GM23248 (cell line): ENCODE data around the gene SPEF2. TPM values are rescaled to one million over a fixed set of nuclear protein-coding genes. Genes with fewer than 3 reads are reported as not detected.
A peak's percentile ranks its signal among the peaks of the same experiment; 100 is the strongest.

Experiments
- DNase-seq: peaks from one replicate; pipeline ENCODE4 v3.0.0-alpha.2; 2015
- H2AFZ ChIP-seq: fragments of 200-600 bp; sonication (generic); 2 replicates; pipeline ENCODE4 v1.6.1; 2016; ENCODE audit warnings: antibody characterized with exemption
- H3F3A ChIP-seq: fragments of 200-600 bp; sonication (generic); 2 replicates; pipeline ENCODE4 v1.6.1; 2016; ENCODE audit warnings: mild to moderate bottlenecking, antibody characterized with exemption, mixed run types; ENCODE audit not compliant: insufficient read depth
- H3K27ac ChIP-seq: fragments of 200-600 bp; sonication (generic); 2 replicates; pipeline ENCODE4 v1.5.1; 2016; ENCODE audit warnings: mild to moderate bottlenecking
- H3K27me3 ChIP-seq: fragments of 200-600 bp; sonication (generic); replicated peaks from 2 replicates; pipeline ENCODE4 v1.6.1; 2016; ENCODE audit warnings: mild to moderate bottlenecking; ENCODE audit not compliant: insufficient read depth
- H3K36me3 ChIP-seq: fragments of 200-600 bp; sonication (generic); 2 replicates; pipeline ENCODE4 v1.6.1; 2016; ENCODE audit warnings: low read depth, mild to moderate bottlenecking
- H3K4me1 ChIP-seq: fragments of 200-600 bp; sonication (generic); 2 replicates; pipeline ENCODE4 v1.6.1; 2016; ENCODE audit warnings: mild to moderate bottlenecking; ENCODE audit not compliant: insufficient read depth
- H3K4me2 ChIP-seq: fragments of 200-600 bp; sonication (generic); one replicate; pipeline ENCODE4 v1.6.1; 2016; ENCODE audit warnings: mild to moderate bottlenecking; ENCODE audit not compliant: unreplicated experiment
- H3K4me3 ChIP-seq: fragments of 200-600 bp; sonication (generic); 2 replicates; pipeline ENCODE4 v1.5.1; 2016; ENCODE audit warnings: mild to moderate bottlenecking
- H3K79me2 ChIP-seq: fragments of 200-600 bp; sonication (generic); 2 replicates; pipeline ENCODE4 v1.6.1; 2016; ENCODE audit warnings: mild to moderate bottlenecking; ENCODE audit not compliant: insufficient read depth
- H3K9ac ChIP-seq: fragments of 200-600 bp; sonication (generic); 2 replicates; pipeline ENCODE4 v1.6.1; 2016; ENCODE audit warnings: mild to moderate bottlenecking
- H3K9me2 ChIP-seq: fragments of 200-600 bp; sonication (generic); 2 replicates; pipeline ENCODE4 v1.6.1; 2016; ENCODE audit warnings: mixed run types, mild to moderate bottlenecking, moderate library complexity; ENCODE audit not compliant: insufficient read depth
- H3K9me3 ChIP-seq: fragments of 200-600 bp; sonication (generic); one replicate; pipeline ENCODE4 v1.6.1; 2017; ENCODE audit warnings: low read depth
- H4K20me1 ChIP-seq: fragments of 200-600 bp; sonication (generic); 2 replicates; pipeline ENCODE4 v1.6.0; 2016; ENCODE audit not compliant: insufficient read depth
- EZH2 ChIP-seq: fragments of 200-600 bp; sonication (generic); IDR thresholded peaks from 2 replicates; pipeline ENCODE4 v1.6.1; 2018; ENCODE audit warnings: antibody characterized with exemption, mild to moderate bottlenecking; ENCODE audit not compliant: insufficient read depth, poor library complexity, severe bottlenecking
- EZH2phosphoT487 ChIP-seq: fragments of 200-600 bp; sonication (generic); IDR thresholded peaks from 2 replicates; pipeline ENCODE4 v1.6.1; 2018; ENCODE audit warnings: antibody characterized with exemption, moderate library complexity, mild to moderate bottlenecking, low read depth; ENCODE audit not compliant: insufficient read depth
- WGBS, 2 experiments: methylation state at CpG; one replicate each; pipeline ENCODE4 v1.1.6; 2015 to 2017; ENCODE audit warnings: low lambda C conversion rate in 2 of 2, low coverage in 1 of 2; ENCODE audit errors: missing lambda C conversion rate in 2 of 2; 5-methylcytosine and 5-hydroxymethylcytosine counted together
- in situ Hi-C: fragments of 300-500 bp; cut with MboI; formaldehyde crosslinking; loops from 2 replicates; pipeline ENCODE4 v1.15.0; 2020
- polyA plus RNA-seq: library from polyadenylated mRNA; unstranded; fragments of >200 nt; fragmentation: Nextera tagmentation; extraction: Ambion mirVana; gene quantifications from 2 replicates; pipeline ENCODE4 v1.2.1, GENCODE V29; 2016
- total RNA-seq: library from RNA; depleted of rRNA; stranded (reverse); fragments of >200 nt; shearing (Covaris generic); gene quantifications from 2 replicates; pipeline ENCODE4 v1.2.3, GENCODE V29; 2014

Gene SPEF2
- total and polyA plus RNA-seq, 2 experiments from 2014 or later = 5.3 to 6.7 TPM

GRCh38 chr5:35618304-35618636, 607 bp downstream of the SPEF2 start:
- no peak for DNase-seq
- peak overlapping the region; percentile 87 for H3K4me3 ChIP-seq
- H3K9me3 ChIP-seq = no peaks in the 10 kb centered on the region
- no peaks in the 10 kb centered on the region for H3K36me3 ChIP-seq
- peak overlapping the region; percentile 92 for H2AFZ ChIP-seq
- peak overlapping the region; percentile 73 for H3K4me2 ChIP-seq
- TF ChIP-seq EZH2 (no peak), EZH2phosphoT487 (no peak)
- no peaks in the 10 kb centered on the region for H4K20me1 ChIP-seq
- H3K9me2 ChIP-seq = no peaks in the 10 kb centered on the region
- H3K79me2 ChIP-seq = no peaks in the 10 kb centered on the region
- no peaks in the 10 kb centered on the region for H3K27me3 ChIP-seq
- no peaks in the 10 kb centered on the region for H3F3A ChIP-seq
- in situ Hi-C loops = no loop called here
- peak overlapping the region; percentile 49 for H3K27ac ChIP-seq
- 0 to 2% methylated on average over 4 of the region's 4 CpGs for WGBS, 2 experiments
- H3K4me1 ChIP-seq = no peaks in the 10 kb centered on the region
- peak overlapping the region; percentile 82 for H3K9ac ChIP-seq

GRCh38 chr5:35618781-35619180, 1.1 kb downstream of the SPEF2 start:
- Histone ChIP-seq H3K9me3 (no peaks in the 10 kb centered on the region), H2AFZ (peak overlapping the region; percentile 92), H3K27me3 (no peaks in the 10 kb centered on the region), H3F3A (no peaks in the 10 kb centered on the region), H3K9me2 (no peaks in the 10 kb centered on the region), H3K79me2 (no peaks in the 10 kb centered on the region), H3K4me3 (peak overlapping the region; percentile 87), H3K9ac (peak overlapping the region; percentile 82), H3K36me3 (no peaks in the 10 kb centered on the region), H3K4me1 (no peaks in the 10 kb centered on the region), H3K4me2 (peak overlapping the region; percentile 73), H4K20me1 (no peaks in the 10 kb centered on the region), H3K27ac (peak overlapping the region; percentile 49; the same call in 1 of the 2 replicates)
- in situ Hi-C loops = no loop called here
- TF ChIP-seq EZH2 (no peak), EZH2phosphoT487 (no peak)
- peak; percentile 42 for DNase-seq
- 27 to 38% methylated on average over 2 of the region's 2 CpGs for WGBS, 2 experiments

- 76 to 82% methylated on average over 3 of the region's 3 CpGs for WGBS, 2 experiments
- no peaks in the 10 kb centered on the region for H3F3A ChIP-seq
These were observed 5.3 kb downstream of the SPEF2 start for GRCh38 chr5:35622974-35623373.

GRCh38 chr5:35623991-35624390, 6.3 kb downstream of the SPEF2 start:
- Histone ChIP-seq H3K27ac (no peak overlapping the region), H3K4me3 (no peak overlapping the region), H3K79me2 (no peaks in the 10 kb centered on the region), H3F3A (no peaks in the 10 kb centered on the region), H3K9ac (no peak overlapping the region), H3K4me1 (peaks cover 9% of the 10 kb centered on the region), H3K36me3 (no peaks in the 10 kb centered on the region), H4K20me1 (no peaks in the 10 kb centered on the region), H3K4me2 (no peak overlapping the region), H3K9me2 (no peaks in the 10 kb centered on the region), H2AFZ (no peak overlapping the region), H3K27me3 (no peaks in the 10 kb centered on the region), H3K9me3 (no peaks in the 10 kb centered on the region)
- no peak for TF ChIP-seq EZH2phosphoT487
- no peak for TF ChIP-seq EZH2
- in situ Hi-C loops = no loop called here
- DNase-seq = no peak

More at GRCh38 chr5:35622974-35623373, 5.3 kb downstream of the SPEF2 start:
- peaks cover 9% of the 10 kb centered on the region for H3K4me1 ChIP-seq
- H3K9me2 ChIP-seq = no peaks in the 10 kb centered on the region
- H4K20me1 ChIP-seq = no peaks in the 10 kb centered on the region
- no peak overlapping the region for H2AFZ ChIP-seq
- in situ Hi-C loops = no loop called here
- no peaks in the 10 kb centered on the region for H3K9me3 ChIP-seq
- no peak overlapping the region for H3K4me3 ChIP-seq
- H3K36me3 ChIP-seq = no peaks in the 10 kb centered on the region
- H3K9ac ChIP-seq = no peak overlapping the region
- no peak for DNase-seq
- H3K4me2 ChIP-seq = no peak overlapping the region
- no peaks in the 10 kb centered on the region for H3K27me3 ChIP-seq
- TF ChIP-seq EZH2 (no peak), EZH2phosphoT487 (no peak)
- no peak overlapping the region for H3K27ac ChIP-seq
- no peaks in the 10 kb centered on the region for H3K79me2 ChIP-seq

- DNase-seq = peak; percentile 72
- Histone ChIP-seq H3K9ac (no peak overlapping the region), H3K4me3 (no peak overlapping the region), H3K79me2 (no peaks in the 10 kb centered on the region), H3K4me1 (peaks cover 9% of the 10 kb centered on the region), H3K27ac (0 out of 2 replicates have a peak overlapping the region, but pooled peaks have one; percentile 13), H2AFZ (no peak overlapping the region), H3K9me2 (no peaks in the 10 kb centered on the region), H3K9me3 (no peaks in the 10 kb centered on the region), H3K4me2 (no peak overlapping the region), H3F3A (no peaks in the 10 kb centered on the region), H3K36me3 (no peaks in the 10 kb centered on the region), H3K27me3 (no peaks in the 10 kb centered on the region), H4K20me1 (no peaks in the 10 kb centered on the region)
- in situ Hi-C loops = loop anchor here (25.0 kb wide), 1 partner anchor 539 kb away; no protein-coding TSS in a partner anchor
- 23 to 46% methylated on average over 1 of the region's 1 CpG for WGBS, 2 experiments
- TF ChIP-seq EZH2 (no peak), EZH2phosphoT487 (no peak)
These were observed 8.4 kb downstream of the SPEF2 start for GRCh38 chr5:35626108-35626507.
